HEK293 (cell line): Measurements from ENCODE around the gene DIP2A.

Experiments used
- CTCF ChIA-PET: fragments of 350-600 bp; formaldehyde crosslinking; extraction: SDS; loops from one replicate; lab custom pipeline; 2021; ENCODE audit warnings: antibody characterized with exemption; lab: Yijun Ruan, JAX
- POLR2A ChIA-PET: fragments of 300-600 bp; formaldehyde crosslinking; extraction: SDS; loops from one replicate; lab custom pipeline; 2020; ENCODE audit warnings: antibody characterized with exemption, inconsistent platforms; lab: Yijun Ruan, JAX
- H3K27ac ChIP-seq: fragments of 200-500 bp; sonication (Bioruptor generic); 2 replicates; pipeline ENCODE4 v1.5.1; 2014; ENCODE audit warnings: low read depth, low read length, control low read depth, inconsistent platforms; ENCODE audit errors: extremely low read depth
- H3K36me3 ChIP-seq, 2 experiments: fragments of 200-500 bp in 1 of 2; sonication (Bioruptor generic) in 1 of 2; 1 replicate in 1 of 2; 2 replicates in 1 of 2; pipeline ENCODE4 v1.5.1; 2014 to 2017; ENCODE audit warnings: inconsistent platforms in 2 of 2, low read length in 2 of 2; ENCODE audit not compliant: control insufficient read depth in 2 of 2, insufficient read depth in 1 of 2
- H3K4me1 ChIP-seq: fragments of 200-500 bp; sonication (Bioruptor generic); 2 replicates; pipeline ENCODE4 v1.5.1; 2014; ENCODE audit warnings: mild to moderate bottlenecking, low read length, inconsistent platforms; ENCODE audit not compliant: control insufficient read depth, insufficient read depth
- H3K4me3 ChIP-seq: 2 replicates; pipeline ENCODE4 v1.5.1; 2011; ENCODE audit warnings: low read depth, mild to moderate bottlenecking, control low read depth, low read length, moderate library complexity
- H3K9me3 ChIP-seq: fragments of 200-500 bp; sonication (Bioruptor generic); 2 replicates; pipeline ENCODE4 v1.5.1; 2014; ENCODE audit warnings: low read depth, low read length, inconsistent platforms; ENCODE audit not compliant: control insufficient read depth, insufficient read depth
- EGR2 ChIP-seq: fragments of 450-650 bp; formaldehyde crosslinking; IDR thresholded peaks from 2 replicates; pipeline ENCODE4 v1.5.1; 2016; ENCODE audit warnings: low read depth, missing biosample characterization, missing genetic modification characterization
- FEZF1 ChIP-seq: fragments of 450-650 bp; formaldehyde crosslinking; IDR thresholded peaks from 2 replicates; pipeline ENCODE4 v1.5.1; 2016; ENCODE audit warnings: missing biosample characterization, missing genetic modification characterization
- HOXC10 ChIP-seq: sonication (generic); formaldehyde crosslinking; IDR thresholded peaks from 2 replicates; pipeline ENCODE4 v1.8.1; 2023; ENCODE audit warnings: mild to moderate bottlenecking, missing genetic modification reagents
- KLF16 ChIP-seq: fragments of 450-650 bp; formaldehyde crosslinking; IDR thresholded peaks from 2 replicates; pipeline ENCODE4 v1.5.1; 2017; ENCODE audit warnings: missing biosample characterization, missing genetic modification characterization
- PRDM4 ChIP-seq: fragments of 450-650 bp; formaldehyde crosslinking; IDR thresholded peaks from 2 replicates; pipeline ENCODE4 v1.5.1; 2017; ENCODE audit warnings: missing biosample characterization, missing genetic modification characterization
- REPIN1 ChIP-seq: fragments of 450-650 bp; formaldehyde crosslinking; IDR thresholded peaks from 2 replicates; pipeline ENCODE4 v1.5.1; 2017; ENCODE audit warnings: missing biosample characterization, missing genetic modification characterization, low read depth
- SP3 ChIP-seq: fragments of 450-650 bp; formaldehyde crosslinking; IDR thresholded peaks from 2 replicates; pipeline ENCODE4 v1.5.1; 2016; ENCODE audit warnings: missing biosample characterization, missing genetic modification characterization
- TCF7L2 ChIP-seq: IDR thresholded peaks from 2 replicates; pipeline ENCODE4 v1.6.1; 2011; ENCODE audit warnings: low read depth, mild to moderate bottlenecking, inconsistent platforms, low read length, moderate library complexity, borderline replicate concordance
- WT1 ChIP-seq: fragments of 450-650 bp; formaldehyde crosslinking; IDR thresholded peaks from 2 replicates; pipeline ENCODE4 v1.5.1; 2016; ENCODE audit warnings: missing biosample characterization, missing genetic modification characterization
- ZBTB21 ChIP-seq: fragments of 450-650 bp; formaldehyde crosslinking; IDR thresholded peaks from 2 replicates; pipeline ENCODE4 v1.5.1; 2017; ENCODE audit warnings: missing biosample characterization, missing genetic modification characterization
- ZBTB7A ChIP-seq: fragments of 450-650 bp; formaldehyde crosslinking; IDR thresholded peaks from 2 replicates; pipeline ENCODE4 v1.5.1; 2016; ENCODE audit warnings: low read depth, missing biosample characterization, missing genetic modification characterization
- ZIC2 ChIP-seq: fragments of 450-650 bp; formaldehyde crosslinking; IDR thresholded peaks from 2 replicates; pipeline ENCODE4 v1.5.1; 2016; ENCODE audit warnings: missing biosample characterization, missing genetic modification characterization
- ZNF112 ChIP-seq: fragments of 450-650 bp; formaldehyde crosslinking; IDR thresholded peaks from 2 replicates; pipeline ENCODE4 v1.5.0; 2017; ENCODE audit warnings: missing biosample characterization, missing genetic modification characterization
- ZNF169 ChIP-seq: fragments of 450-650 bp; formaldehyde crosslinking; IDR thresholded peaks from 2 replicates; pipeline ENCODE4 v1.5.1; 2016; ENCODE audit warnings: missing biosample characterization, missing genetic modification characterization
- ZNF175 ChIP-seq: fragments of 450-650 bp; formaldehyde crosslinking; IDR thresholded peaks from 2 replicates; pipeline ENCODE4 v1.5.1; 2016; ENCODE audit warnings: missing biosample characterization, missing genetic modification characterization
- ZNF18 ChIP-seq: fragments of 450-650 bp; formaldehyde crosslinking; IDR thresholded peaks from 2 replicates; pipeline ENCODE4 v1.5.1; 2016; ENCODE audit warnings: missing biosample characterization, missing genetic modification characterization
- ZNF223 ChIP-seq: fragments of 450-650 bp; formaldehyde crosslinking; IDR thresholded peaks from 2 replicates; pipeline ENCODE4 v1.5.1; 2016; ENCODE audit warnings: missing biosample characterization, missing genetic modification characterization
- ZNF266 ChIP-seq: fragments of 450-650 bp; formaldehyde crosslinking; IDR thresholded peaks from 2 replicates; pipeline ENCODE4 v1.5.1; 2016; ENCODE audit warnings: missing biosample characterization, missing genetic modification characterization, low read depth
- ZNF324 ChIP-seq: fragments of 450-650 bp; formaldehyde crosslinking; IDR thresholded peaks from 2 replicates; pipeline ENCODE4 v1.5.1; 2016; ENCODE audit warnings: missing biosample characterization, missing genetic modification characterization
- ZNF37A ChIP-seq: fragments of 450-650 bp; IDR thresholded peaks from 2 replicates; pipeline ENCODE4 v1.5.1; 2018; ENCODE audit warnings: missing biosample characterization, missing genetic modification characterization
- ZNF404 ChIP-seq: fragments of 450-650 bp; formaldehyde crosslinking; IDR thresholded peaks from 2 replicates; pipeline ENCODE4 v1.5.1; 2017; ENCODE audit warnings: missing biosample characterization, missing genetic modification characterization
- ZNF423 ChIP-seq: fragments of 450-650 bp; formaldehyde crosslinking; IDR thresholded peaks from 2 replicates; pipeline ENCODE4 v1.5.1; 2016; ENCODE audit warnings: missing biosample characterization, missing genetic modification characterization
- ZNF426 ChIP-seq: fragments of 450-650 bp; formaldehyde crosslinking; IDR thresholded peaks from 2 replicates; pipeline ENCODE4 v1.5.1; 2017; ENCODE audit warnings: missing biosample characterization, missing genetic modification characterization, mild to moderate bottlenecking, inconsistent platforms, moderate library complexity
- ZNF514 ChIP-seq: fragments of 450-650 bp; formaldehyde crosslinking; IDR thresholded peaks from 2 replicates; pipeline ENCODE4 v1.5.1; 2016; ENCODE audit warnings: missing biosample characterization, missing genetic modification characterization
- ZNF600 ChIP-seq: fragments of 450-650 bp; formaldehyde crosslinking; IDR thresholded peaks from 2 replicates; pipeline ENCODE4 v1.5.1; 2016; ENCODE audit warnings: missing biosample characterization, missing genetic modification characterization
- ZNF654 ChIP-seq: fragments of 450-650 bp; formaldehyde crosslinking; IDR thresholded peaks from 2 replicates; pipeline ENCODE4 v1.5.1; 2016; ENCODE audit warnings: low read depth, missing biosample characterization, missing genetic modification characterization
- ZNF658 ChIP-seq: fragments of 450-650 bp; formaldehyde crosslinking; IDR thresholded peaks from 2 replicates; pipeline ENCODE4; 2016; ENCODE audit warnings: missing biosample characterization, missing genetic modification characterization
- ZNF660 ChIP-seq: fragments of 450-650 bp; IDR thresholded peaks from 2 replicates; pipeline ENCODE4 v1.5.1; 2018; ENCODE audit warnings: missing biosample characterization, mild to moderate bottlenecking, missing genetic modification characterization
- ZNF677 ChIP-seq: fragments of 450-650 bp; IDR thresholded peaks from 2 replicates; pipeline ENCODE4 v1.5.0; 2018; ENCODE audit warnings: missing biosample characterization, mild to moderate bottlenecking, missing genetic modification characterization, moderate library complexity
- ZNF792 ChIP-seq: fragments of 450-650 bp; formaldehyde crosslinking; IDR thresholded peaks from 2 replicates; pipeline ENCODE4 v1.5.1; 2016; ENCODE audit warnings: missing biosample characterization, missing genetic modification characterization
- ZSCAN30 ChIP-seq: fragments of 450-650 bp; IDR thresholded peaks from 2 replicates; pipeline ENCODE4 v1.5.1; 2018; ENCODE audit warnings: missing biosample characterization, mild to moderate bottlenecking, missing genetic modification characterization, moderate library complexity
- ZXDB ChIP-seq: fragments of 450-650 bp; formaldehyde crosslinking; IDR thresholded peaks from 2 replicates; pipeline ENCODE4 v1.5.1; 2016; ENCODE audit warnings: missing biosample characterization, missing genetic modification characterization
- TF ChIP-seq, protein P1 (sequence below): IDR thresholded peaks from 2 replicates; pipeline ENCODE4 v1.6.1; 2011; ENCODE audit warnings: mild to moderate bottlenecking, low read depth, low read length, borderline replicate concordance
- TF ChIP-seq, protein P2 (sequence below): fragments of 450-650 bp; formaldehyde crosslinking; IDR thresholded peaks from 2 replicates; pipeline ENCODE4 v1.5.1; 2017; ENCODE audit warnings: missing biosample characterization, missing genetic modification characterization

DIP2A gene

GRCh38 chr21:46458315-46459023 is at the start of gene DIP2A:
DIP2A (plus strand) TSS chr21:46458891; CDS start chr21:46459132, 241 bp downstream.
- Histone ChIP-seq H3K4me3 (peak within 1 kb of the TSS; percentile 86), H3K27ac (peak within 1 kb of the TSS; percentile 92), H3K4me1 (0 out of 2 replicates have a peak, but pooled peaks cover 3% of the 10 kb centered on the region), H3K9me3 (no peaks in the 10 kb centered on the region), H3K36me3 (peaks cover 10 to 39% of the 10 kb centered on the region in 2 experiments; a peak in 2 of 3 replicates)
- ChIA-PET CTCF (interaction anchor here (0.8 kb wide), 1 partner anchor 12 kb away, joined by 6 read pairs; no protein-coding TSS in a partner anchor), POLR2A (interaction anchor here (0.7 to 2.5 kb wide), 4 partner anchors 11 to 177 kb away, joined by 3 to 11 read pairs (median 6); partner anchors contain the start of gene PRMT2)
- TF ChIP-seq ZNF792 (tag by site-specific recombination) (no peak), KLF16 (peak; percentile 49; the same call in 1 of the 2 replicates), ZNF514 (tag by site-specific recombination) (no peak), ZXDB (tag by site-specific recombination) (peak; percentile 66), ZNF600 (0 out of 2 replicates have a peak, but pooled peaks have one; percentile 57), ZIC2 (tag by site-specific recombination) (peak; percentile 22), ZNF175 (tag by site-specific recombination) (no peak), ZNF404 (no peak), ZNF223 (tag by site-specific recombination) (no peak), ZBTB7A (tag by site-specific recombination) (no peak), ZNF423 (tag by site-specific recombination) (peak; percentile 43; the same call in 1 of the 2 replicates), ZNF266 (tag by site-specific recombination) (no peak), ZNF660 (tag by site-specific recombination) (no peak), ZNF112 (tag by site-specific recombination) (no peak), ZNF324 (tag by site-specific recombination) (peak; percentile 85), ZSCAN30 (tag by site-specific recombination) (peak; percentile 74), TCF7L2 (no peak), EGR2 (no peak), ZNF18 (tag by site-specific recombination) (no peak; the same call in 1 of the 2 replicates), ZNF169 (tag by site-specific recombination) (no peak), ZNF654 (tag by site-specific recombination) (no peak), ZNF677 (tag by site-specific recombination) (no peak), ZBTB21 (no peak), HOXC10 (CRISPR knock-in tag) (no peak), WT1 (tag by site-specific recombination) (no peak; the same call in 1 of the 2 replicates), SP3 (peak; percentile 86), ZNF37A (tag by site-specific recombination) (no peak), ZNF426 (tag by site-specific recombination) (no peak), PRDM4 (tag by site-specific recombination) (no peak), REPIN1 (tag by site-specific recombination) (0 out of 2 replicates have a peak, but pooled peaks have one; percentile 39), ZNF658 (tag by site-specific recombination) (no peak), FEZF1 (no peak)
- TF ChIP-seq, protein P1, sequence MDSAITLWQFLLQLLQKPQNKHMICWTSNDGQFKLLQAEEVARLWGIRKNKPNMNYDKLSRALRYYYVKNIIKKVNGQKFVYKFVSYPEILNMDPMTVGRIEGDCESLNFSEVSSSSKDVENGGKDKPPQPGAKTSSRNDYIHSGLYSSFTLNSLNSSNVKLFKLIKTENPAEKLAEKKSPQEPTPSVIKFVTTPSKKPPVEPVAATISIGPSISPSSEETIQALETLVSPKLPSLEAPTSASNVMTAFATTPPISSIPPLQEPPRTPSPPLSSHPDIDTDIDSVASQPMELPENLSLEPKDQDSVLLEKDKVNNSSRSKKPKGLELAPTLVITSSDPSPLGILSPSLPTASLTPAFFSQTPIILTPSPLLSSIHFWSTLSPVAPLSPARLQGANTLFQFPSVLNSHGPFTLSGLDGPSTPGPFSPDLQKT, result no peak
- TF ChIP-seq, protein P2, sequence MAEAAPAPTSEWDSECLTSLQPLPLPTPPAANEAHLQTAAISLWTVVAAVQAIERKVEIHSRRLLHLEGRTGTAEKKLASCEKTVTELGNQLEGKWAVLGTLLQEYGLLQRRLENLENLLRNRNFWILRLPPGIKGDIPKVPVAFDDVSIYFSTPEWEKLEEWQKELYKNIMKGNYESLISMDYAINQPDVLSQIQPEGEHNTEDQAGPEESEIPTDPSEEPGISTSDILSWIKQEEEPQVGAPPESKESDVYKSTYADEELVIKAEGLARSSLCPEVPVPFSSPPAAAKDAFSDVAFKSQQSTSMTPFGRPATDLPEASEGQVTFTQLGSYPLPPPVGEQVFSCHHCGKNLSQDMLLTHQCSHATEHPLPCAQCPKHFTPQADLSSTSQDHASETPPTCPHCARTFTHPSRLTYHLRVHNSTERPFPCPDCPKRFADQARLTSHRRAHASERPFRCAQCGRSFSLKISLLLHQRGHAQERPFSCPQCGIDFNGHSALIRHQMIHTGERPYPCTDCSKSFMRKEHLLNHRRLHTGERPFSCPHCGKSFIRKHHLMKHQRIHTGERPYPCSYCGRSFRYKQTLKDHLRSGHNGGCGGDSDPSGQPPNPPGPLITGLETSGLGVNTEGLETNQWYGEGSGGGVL (tag by site-specific recombination), result no peak
